Breast epithelium (tissue), 3 donors: ENCODE data around the gene LAMA3.

Source experiments
- POLR2A ChIP-seq: fragments of 450-650 bp; IDR thresholded peaks from one replicate; pipeline ENCODE4 v1.6.1; 2016; ENCODE audit warnings: antibody characterized with exemption, mild to moderate bottlenecking, moderate library complexity
- TF ChIP-seq, protein P1 (sequence below), 3 donors: fragments of 450-650 bp; IDR thresholded peaks; one replicate each; pipeline ENCODE4 v1.5.1; 2016 to 2017; ENCODE audit warnings: antibody characterized with exemption in 3 of 3, mild to moderate bottlenecking in 3 of 3, moderate library complexity in 3 of 3

DNA sequence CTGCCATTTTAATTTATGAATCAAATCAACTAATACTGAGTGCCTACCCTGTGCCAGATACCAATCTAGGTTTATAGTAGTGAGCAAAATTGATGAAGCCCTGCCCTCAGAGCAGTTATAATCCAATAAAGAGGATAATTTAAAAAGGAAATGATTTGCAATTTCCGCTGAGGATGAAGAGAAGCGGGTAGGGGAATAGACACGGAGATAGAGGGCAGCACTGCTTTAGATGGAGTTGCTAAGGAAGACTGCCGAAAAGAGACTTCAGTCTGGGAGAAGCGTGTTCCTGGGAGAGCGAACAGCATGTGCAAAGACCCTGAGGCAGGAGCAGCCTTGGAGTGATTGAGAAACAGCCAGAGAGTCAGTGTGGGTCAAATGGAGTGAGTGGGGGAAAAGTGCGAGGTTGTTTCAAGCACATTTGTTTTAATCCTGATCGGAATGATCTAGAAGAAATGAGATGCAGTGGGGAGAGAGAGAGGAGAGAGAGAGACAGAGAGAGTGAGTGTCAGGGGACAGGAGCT is 12.4 kb downstream of the LAMA3 start:
- TF ChIP-seq POLR2A: no peak
- TF ChIP-seq, protein P1, sequence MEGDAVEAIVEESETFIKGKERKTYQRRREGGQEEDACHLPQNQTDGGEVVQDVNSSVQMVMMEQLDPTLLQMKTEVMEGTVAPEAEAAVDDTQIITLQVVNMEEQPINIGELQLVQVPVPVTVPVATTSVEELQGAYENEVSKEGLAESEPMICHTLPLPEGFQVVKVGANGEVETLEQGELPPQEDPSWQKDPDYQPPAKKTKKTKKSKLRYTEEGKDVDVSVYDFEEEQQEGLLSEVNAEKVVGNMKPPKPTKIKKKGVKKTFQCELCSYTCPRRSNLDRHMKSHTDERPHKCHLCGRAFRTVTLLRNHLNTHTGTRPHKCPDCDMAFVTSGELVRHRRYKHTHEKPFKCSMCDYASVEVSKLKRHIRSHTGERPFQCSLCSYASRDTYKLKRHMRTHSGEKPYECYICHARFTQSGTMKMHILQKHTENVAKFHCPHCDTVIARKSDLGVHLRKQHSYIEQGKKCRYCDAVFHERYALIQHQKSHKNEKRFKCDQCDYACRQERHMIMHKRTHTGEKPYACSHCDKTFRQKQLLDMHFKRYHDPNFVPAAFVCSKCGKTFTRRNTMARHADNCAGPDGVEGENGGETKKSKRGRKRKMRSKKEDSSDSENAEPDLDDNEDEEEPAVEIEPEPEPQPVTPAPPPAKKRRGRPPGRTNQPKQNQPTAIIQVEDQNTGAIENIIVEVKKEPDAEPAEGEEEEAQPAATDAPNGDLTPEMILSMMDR (IDR thresholded peaks at IDR 0.05): no peak
